Skin epidermis (tissue), 12 donors: ENCODE measurements around the gene SYMPK.

Experiments
- H3K27ac ChIP-seq, 21 experiments: fragments of 200-600 bp; sonication (generic) in 11 of 21; one replicate each; pipeline ENCODE4 v1.5.0; 2020; ENCODE audit warnings: mild to moderate bottlenecking in 3 of 21, inconsistent platforms in 2 of 21, moderate library complexity in 2 of 21
- H3K4me3 ChIP-seq, 7 experiments: fragments of 200-600 bp; sonication (generic) in 2 of 7; one replicate each; pipeline ENCODE4 v1.5.0; 2020; ENCODE audit warnings: inconsistent platforms in 2 of 7, mild to moderate bottlenecking in 2 of 7, moderate library complexity in 1 of 7

Gene SYMPK

DNA sequence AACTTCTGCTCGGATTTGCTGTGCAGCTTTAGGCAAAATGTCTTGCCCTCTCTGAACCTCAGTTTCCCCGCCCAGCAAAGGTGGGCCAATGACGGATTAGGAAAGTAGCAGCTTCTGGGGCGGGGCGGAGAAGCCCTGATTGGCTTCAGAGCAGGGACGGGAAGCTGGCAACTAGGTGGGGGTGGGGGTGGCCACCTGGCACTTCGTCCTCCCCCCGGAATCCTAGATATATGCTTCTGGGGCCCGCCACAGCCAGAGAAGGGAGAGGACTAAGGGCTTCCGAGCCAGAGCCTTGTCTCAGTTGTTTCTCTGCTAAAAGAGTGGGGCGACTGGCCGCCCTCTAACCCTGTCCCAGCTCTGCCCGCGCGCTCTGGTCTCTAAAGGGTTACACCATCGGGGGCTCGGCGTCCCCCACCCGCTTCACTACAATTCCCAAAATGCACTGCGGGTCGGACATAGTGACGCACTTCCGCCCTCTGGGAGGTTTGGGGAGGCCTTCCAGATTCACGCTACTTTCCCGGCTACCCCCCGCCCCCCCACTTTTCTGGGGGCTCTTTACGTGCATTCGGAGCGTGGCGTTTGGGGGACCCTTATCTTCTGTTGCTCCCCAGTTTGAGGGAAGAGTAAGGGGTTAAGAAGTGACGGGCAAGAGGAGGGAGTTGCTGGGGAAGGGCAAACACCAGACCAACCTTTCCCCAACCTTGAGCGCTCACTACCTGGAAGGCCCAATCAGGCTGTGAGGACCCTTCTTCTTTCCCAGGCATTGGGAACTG is 23.7 kb upstream of the SYMPK start:
- Histone ChIP-seq H3K4me3 (peak overlapping the region; percentile 42 to 93 (median 74)), H3K27ac (peak overlapping the region in 20 of 21 experiments; percentile 70 to 97 (median 88))

DNA sequence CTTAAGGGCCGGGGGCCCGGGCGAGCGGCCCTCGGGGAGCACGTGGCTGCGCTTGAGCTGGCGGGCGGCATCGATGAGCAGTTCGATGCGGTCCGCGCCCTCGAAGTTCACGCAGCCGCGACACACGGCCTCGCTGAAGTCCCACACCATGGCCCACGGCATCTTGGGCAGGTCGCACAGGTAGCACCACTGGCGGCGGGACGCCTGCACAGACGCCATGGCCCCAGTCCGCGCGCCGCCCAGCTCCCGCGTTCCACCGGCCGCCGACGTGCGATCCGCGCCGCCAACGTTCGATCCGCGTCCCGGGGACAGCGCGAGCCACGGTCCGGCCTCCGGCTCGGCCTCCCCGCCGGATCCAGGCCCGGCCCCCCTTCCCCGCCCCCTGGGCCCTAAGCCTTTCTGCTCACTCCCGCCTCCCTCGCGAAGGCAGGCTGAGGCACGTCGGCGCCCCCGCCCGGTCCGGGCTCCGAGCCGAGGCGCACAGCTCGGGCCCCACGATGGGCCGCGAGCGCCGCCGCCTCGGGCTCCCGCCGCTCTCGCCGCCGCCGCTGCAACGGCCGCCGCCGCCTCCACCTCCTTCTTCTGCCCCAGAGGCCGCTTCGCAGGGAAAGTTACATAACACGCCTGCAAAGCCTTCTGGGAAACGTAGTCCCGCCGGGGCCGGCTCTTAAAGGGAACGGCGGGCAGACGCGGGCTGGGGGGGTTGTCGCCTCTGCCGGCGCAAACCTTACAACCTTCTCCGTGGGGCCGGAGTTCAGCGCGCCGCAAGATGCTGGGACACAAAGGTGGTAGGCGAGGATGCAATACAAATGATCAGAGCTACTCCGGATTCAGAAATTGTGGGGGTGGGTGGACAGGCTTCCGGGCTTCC is 22.8 kb upstream of the SYMPK start, which contains the start of gene IRF2BP1:
IRF2BP1 (minus strand) TSS at position 586 of the 871 bp plus-strand sequence; CDS start at position 219, 367 bp downstream.
- Histone ChIP-seq H3K27ac (peak within 1 kb of the TSS; percentile 59 to 97 (median 88)), H3K4me3 (peak within 1 kb of the TSS; percentile 42 to 93 (median 74))

DNA sequence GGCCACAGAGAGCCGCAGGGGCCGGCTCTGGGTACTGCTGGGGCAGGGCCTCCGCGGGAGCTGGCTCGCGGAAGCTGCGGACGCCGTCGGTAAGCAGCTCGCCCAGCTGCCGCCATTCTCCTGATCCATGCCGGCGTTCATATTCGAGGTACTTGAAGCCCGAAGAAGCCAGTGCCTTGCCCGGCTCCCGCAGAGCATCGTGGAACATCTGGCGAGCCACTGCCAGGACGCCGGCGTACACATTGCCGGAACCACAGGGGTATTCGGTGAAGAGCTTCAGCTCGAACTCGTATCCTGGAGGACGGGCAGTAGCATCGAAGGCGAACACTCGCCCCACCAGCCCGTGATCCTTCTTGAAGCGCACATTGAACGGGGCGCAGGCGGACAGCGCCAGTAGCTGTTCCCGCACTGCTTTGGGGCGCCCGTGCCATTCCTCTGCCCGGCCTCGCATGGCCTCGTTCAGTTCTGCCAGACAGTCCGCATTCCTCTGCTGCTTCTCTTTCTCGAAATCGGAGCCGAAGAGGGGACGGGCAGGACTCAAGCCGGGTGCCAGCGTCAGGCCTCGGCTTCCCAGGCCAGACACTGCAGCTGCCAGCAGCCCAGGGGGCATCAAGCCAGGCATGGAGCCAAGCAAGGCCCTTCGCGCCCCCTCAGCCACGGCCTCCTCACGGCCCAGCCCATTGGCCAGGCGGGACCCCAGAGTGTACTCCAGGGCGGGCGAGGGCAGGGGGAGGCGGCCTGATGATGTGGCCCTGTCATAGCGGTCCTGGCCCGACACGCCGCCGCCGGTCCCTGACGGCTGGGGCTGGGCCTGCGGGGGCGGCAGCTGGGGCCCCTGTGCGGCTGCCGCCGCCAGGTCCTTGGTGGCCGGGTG is 22.0 kb upstream of the SYMPK start:
- peak overlapping the region; percentile 59 to 97 (median 88) for H3K27ac ChIP-seq
- H3K4me3 ChIP-seq: peak overlapping the region; percentile 42 to 93 (median 74)

DNA sequence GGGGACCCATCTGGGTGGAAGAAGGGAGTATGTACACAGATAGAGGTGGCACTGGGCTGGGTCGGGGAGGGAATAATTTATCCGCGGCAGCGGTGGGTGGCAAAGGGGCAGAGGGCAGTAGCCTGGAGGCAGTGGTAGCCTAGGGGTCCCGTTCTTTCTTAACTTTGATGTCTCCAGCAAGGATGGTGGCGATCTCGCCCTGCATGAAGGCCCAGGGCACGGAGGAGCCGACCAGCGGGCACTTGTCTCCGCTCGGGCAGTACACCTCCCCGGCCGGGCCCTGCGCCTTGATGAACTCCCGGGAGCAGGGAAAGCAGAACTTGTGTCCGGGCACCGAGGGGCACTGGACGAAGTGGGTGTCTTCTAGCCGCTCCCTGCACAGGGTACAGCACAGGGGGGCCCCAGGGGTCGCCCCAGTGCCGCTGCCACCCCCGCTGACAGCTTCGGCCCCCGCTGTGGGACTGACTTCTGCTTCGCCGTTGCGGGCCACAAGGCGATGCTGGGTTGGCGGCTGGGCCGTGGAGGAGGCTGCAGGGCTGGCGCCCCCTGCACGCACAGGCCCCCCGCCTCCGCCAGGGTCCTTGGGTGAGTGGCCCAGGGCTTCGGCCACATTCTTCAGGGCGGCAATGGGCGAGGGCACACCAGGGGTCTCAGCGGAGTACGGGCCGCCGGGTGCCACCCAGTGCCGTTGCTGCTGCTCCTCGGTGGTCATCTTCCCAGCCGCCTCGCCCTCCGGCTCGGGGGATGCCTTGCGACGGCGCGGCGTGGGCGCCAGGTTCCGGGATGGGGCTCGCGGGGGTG is 21.1 kb upstream of the SYMPK start:
- Histone ChIP-seq H3K27ac (no peak overlapping the region), H3K4me3 (peak overlapping the region in 1 of 7 experiments; percentile 42)

DNA sequence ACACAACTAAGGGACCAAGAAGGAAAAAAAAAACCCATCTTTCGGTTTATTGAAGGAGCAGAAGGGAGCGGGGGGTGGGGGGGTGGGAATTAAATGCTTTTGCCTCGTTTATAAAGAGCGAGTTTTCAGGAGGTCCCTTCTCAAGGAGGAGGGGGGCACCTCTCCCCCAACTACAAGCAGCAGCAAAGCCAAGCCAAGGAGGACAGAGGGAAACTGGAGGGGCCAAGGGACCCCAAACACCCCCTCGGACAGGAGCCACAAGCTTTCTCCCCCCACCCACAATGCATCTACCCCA is 20.6 kb upstream of the SYMPK start:
- Histone ChIP-seq H3K4me3 (peak overlapping the region in 3 of 7 experiments; percentile 35 to 44 (median 42)), H3K27ac (no peak overlapping the region)

DNA sequence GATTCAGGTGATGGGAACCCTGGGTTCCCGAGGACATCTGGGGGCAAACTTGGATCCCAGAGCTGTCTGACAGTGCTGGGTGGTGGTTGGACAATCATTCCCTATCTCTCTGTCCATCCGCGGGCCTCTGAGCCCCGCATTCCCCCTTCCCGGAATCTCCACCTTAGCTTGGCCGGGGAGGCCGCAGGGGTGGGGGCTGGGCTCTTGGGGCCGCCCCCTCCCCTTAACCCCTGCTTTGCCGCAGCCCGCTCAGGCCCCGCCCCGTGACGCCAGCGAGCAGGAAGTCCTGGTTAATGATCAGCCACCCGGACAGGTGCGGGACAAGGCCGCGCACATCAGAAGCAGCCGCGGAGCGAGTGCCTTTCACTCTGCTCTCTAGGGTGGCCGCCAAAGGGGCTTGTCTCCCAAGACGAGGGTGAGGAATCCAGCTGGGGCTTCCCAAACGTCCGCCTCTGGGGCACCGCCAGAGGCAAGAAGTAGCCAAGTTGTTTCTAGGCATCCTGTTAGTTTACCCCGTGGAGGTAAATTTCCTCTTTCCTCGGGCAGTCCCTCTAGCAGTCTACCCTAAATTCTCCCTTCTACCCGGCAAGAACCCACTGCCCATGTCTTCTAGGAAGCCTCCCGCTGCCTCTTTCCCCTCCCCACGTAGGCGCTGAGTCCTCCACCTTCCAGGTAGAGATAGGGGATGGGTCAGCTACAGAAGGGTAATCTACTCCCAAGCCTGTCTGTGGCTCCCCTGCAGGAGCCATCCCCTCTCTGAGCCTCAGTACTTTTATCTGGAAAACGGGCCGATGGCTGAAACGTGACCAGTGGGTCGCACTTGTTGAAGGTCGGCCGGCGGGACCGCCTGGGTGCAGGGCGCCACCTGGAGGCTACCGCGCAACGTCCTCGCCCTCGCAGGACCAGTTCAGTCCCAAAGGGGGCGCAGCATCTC is 20.0 kb upstream of the SYMPK start:
- Histone ChIP-seq H3K27ac (peak overlapping the region in 10 of 21 experiments; percentile 0 to 63 (median 18)), H3K4me3 (peak overlapping the region; percentile 5 to 44 (median 27))

DNA sequence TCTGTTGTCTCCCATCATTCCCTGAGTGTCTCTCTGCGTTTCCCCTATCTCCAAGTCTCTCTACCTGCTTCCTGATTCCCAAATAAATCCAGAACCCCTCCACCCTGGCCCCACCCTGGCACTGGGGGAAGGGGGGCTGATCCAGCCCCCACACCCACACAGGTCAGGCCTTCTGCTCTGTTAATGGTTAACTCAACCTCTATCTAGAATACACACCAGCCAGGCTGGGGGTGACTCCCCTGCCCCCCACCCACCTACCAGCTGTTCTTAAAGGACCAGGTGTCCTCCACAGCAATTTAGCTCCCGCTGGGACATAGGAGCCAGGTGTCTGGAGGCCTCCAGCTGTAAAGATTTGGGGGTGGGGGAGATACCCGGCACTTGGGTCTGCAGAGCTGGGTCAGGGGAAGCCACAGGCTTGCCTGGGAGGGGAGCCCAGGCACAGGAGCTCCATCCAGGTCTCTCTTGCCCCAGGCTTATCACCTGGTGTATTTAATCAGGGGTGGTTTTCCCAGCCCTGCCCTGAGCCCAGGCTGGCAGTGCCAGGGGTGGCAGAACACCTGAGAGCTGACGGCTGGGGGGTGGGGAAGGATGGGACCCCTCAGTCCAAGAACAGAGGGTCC is 19.1 kb upstream of the SYMPK start:
- H3K4me3 ChIP-seq: no peak overlapping the region
- peak overlapping the region in 2 of 21 experiments; percentile 15 to 52 for H3K27ac ChIP-seq

DNA sequence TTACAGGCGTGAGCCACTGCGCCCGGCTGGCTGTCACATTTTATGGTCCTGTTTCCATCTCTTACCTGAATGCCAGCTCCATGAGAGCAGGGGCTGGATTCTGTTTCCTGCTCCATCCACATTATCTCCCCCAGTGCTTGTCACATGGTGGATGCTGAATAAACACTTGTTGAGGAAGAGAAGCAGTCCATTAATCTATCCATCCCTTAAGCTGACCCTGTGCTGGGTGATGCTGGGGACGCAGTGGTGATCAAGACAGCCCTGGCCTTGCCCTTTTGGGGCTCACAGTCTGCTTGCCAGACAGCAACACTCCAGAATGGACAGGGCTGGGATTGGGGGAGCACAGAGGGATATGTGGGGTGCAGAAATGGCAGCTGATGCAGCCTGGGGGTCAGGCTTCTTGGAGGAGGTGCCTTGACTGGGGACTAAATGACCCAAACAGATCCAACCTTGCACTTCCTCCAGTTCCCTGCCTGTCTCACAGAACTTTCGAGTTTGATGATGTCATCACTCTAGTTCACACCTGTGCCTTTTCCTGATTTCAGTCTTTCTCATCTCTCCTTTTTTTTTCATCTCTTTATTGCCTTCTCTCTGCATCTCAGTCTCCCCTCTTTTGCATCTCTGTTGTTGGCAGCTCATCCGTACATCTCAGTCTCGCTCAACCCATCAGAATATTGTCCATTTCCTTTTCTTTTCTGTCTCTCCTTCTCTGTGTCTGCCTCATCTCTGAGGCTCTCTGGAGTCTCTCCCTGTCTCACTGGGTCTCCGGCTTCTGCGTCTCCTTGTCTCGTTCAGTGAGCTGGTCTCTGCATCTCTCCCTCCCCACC is 18.3 kb upstream of the SYMPK start:
- no peak overlapping the region for H3K4me3 ChIP-seq
- H3K27ac ChIP-seq: no peak overlapping the region

DNA sequence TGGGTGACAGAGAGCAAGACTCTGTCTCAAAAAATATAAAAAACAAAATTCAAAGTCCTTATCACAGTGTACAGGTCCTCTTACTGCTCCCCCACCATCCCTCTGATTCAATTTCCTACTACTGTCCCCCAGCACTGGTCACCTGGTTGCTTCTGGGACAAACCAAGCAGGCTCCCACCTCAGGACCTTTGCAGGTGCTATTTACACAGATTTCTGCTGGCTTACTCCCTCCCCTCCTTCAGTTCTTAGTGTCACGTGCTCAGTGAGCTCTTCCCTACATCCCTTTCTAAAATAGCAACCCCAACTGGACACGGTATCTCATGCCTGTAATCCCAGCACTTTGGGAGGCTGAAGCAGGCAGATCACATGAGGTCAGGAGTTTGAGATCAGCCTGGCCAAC is 17.0 kb upstream of the SYMPK start:
- Histone ChIP-seq H3K4me3 (no peak overlapping the region), H3K27ac (no peak overlapping the region)

DNA sequence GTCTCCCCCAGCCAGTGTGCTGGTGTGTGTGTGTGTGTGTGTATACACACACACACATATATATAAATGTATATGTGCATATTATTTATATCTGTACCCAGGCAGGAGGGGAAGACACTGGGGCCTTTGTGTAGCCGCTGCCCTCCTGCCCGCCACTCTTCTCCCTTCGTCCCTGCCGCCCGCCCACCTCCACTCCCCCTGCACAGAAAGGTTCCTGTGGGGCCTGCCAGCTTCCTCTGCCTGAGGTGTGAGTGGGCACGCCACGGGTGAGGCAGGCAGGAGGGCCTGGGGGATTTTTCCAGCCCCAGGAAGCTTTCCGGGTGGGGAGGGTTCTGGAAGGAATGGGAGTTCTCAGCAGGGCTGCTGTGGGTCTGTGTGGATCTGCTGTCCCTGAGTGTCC is 16.1 kb upstream of the SYMPK start:
- no peak overlapping the region for H3K4me3 ChIP-seq
- H3K27ac ChIP-seq: no peak overlapping the region

DNA sequence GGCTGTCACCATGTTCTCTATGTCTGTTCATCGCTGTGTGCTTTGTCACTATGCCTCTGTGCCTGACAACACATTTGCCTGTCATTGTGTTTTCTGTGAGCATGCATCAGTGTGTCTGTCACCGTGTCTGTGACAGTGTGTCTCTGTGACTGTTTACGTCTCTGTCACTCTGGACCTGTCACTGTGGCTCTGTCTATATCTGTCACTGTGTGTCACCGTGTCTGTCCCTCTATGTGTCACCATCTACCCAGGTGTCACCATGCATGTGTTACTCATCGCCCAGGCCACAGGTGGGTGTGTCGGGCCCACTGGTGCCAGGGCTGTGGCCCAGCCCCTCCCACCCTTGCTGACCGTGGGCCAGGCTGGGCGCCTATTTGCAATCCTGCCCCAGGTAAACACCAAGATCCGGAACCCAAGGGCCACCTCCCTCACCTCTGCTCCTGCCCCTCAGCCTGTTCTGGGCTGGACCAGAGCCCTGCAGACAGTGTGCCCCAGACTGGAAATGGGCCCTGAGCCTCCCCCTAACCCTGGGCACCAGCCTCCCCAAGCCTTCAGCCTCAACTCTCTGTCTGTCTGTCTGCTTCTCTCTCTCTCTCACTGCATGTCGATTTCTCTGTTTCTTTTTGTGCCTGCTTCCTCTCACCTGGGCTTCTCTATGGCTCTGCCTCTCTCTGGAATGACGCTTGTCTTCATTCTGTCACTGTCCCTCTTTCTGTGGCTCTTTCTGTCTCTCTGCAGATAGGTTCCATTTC is 15.3 kb upstream of the SYMPK start:
- Histone ChIP-seq H3K27ac (peak overlapping the region in 1 of 21 experiments; percentile 5), H3K4me3 (no peak overlapping the region)

DNA sequence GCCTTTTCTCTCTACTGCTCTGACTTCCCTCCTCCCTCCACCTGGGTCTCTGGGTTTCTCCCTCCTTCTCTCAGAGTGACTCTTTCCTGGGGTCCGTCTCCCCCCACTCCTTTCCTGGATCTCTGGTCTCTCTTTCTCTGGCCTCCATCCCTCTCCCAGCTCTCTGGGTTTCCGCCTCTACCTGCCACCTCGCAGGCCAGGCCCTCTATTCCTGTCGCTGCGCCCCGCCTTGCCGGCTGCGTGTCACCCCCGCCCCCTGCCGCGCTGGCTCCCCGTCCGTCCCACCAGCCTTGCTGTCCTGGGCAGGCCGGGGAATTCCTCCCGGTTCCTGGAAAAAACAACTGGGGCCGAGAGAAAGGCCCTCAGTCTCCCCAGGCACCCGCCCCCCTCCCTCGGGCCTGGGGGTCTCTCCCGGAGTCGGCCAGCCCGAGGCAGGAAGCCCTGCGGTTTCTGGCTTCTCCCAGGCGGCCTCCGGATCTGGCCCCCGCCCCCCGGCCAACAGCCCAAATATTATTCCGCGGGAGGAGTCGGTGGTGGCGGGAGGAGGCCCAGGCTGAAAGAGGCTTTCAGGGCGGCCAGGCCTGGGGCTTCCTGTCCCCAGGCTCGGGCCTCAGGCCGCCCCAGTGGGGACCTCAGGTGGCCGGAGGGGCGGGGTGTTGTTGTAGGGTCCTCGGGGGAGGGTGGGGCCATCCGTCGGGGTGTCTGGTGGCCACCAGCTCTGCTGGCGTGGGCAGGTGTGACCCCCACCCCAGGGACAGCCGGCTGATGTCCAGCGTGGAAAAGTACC is 13.7 kb upstream of the SYMPK start:
- H3K27ac ChIP-seq: peak overlapping the region in 19 of 21 experiments; percentile 2 to 89 (median 70)

DNA sequence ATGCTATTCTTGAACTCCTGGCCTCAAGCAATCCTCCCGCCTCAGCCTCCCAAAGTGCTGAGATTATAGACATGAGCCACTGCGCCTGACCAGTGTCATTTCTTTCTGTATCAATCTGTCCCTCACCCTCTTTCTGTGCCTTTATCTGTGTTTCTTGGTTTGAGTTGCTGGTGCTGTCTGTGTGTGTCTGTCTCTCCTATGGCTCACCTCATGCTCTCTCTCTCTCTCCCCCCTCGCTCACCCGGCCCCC is 13.1 kb upstream of the SYMPK start:
- Histone ChIP-seq H3K27ac (peak overlapping the region in 15 of 21 experiments; percentile 35 to 89 (median 72)), H3K4me3 (no peak overlapping the region)

More for the DNA sequence above, 13.7 kb upstream of the SYMPK start:
- H3K4me3 ChIP-seq: peak overlapping the region in 3 of 7 experiments; percentile 6 to 12 (median 10)

DNA sequence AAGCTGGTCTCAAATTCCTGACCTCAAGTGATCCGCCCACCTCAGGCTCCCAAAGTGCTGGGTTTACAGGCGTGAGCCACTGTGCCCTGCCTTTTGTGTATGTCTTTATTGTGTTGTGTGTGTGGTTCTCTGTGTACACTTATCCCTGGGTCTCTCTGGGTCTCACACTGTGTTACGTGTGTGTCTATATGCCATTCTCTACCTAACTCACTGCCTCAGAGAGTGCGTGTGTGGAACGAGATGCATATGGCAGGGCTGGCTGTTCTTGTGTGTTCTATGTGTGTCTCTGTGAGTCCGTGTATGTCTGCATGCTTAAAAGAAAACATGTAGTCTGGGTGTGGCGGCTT is 11.6 kb upstream of the SYMPK start:
- H3K4me3 ChIP-seq: no peak overlapping the region
- H3K27ac ChIP-seq: no peak overlapping the region

DNA sequence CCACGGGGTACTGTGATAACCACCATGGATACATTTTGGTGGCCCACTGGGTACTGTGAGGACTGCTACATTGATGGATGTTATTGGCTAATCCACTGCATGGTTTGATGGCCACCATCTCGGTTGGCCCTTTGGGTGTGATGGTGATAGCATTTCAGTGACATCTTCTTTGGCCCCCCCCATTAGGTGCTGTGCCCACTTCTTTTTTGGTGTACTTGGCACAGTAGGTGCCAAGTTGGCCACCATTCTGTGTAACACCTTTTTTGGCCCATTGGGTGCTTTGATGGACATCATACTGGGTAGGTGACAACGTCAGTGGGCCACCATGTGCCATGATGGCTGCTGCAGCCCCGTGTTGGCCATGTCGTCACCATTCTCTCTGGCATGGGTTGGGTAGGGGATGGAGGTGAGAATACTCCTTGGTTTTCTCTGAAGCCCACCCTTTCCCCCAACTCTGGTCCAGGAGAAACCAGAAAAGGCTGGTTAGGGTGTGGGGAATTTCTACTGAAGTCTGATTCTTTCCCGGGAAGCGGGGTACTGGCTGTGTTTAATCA is 10.3 kb upstream of the SYMPK start:
- Histone ChIP-seq H3K4me3 (no peak overlapping the region), H3K27ac (no peak overlapping the region)
